ENCODE data around the gene RIPK3.
"Not testable (repeated sequence)": the region's sequence is repeated elsewhere in the genome, so short reads cannot be mapped to it uniquely, and the experiment has no call there.

The RIPK3 gene

GRCh38 chr14:24342889-24343288, 3.1 kb upstream of the RIPK3 start:
- no peak for DNase-seq

GRCh38 chr14:24340606-24341005, 815 bp upstream of the RIPK3 start:
- no peak for DNase-seq

- DNase-seq, result no peak
Observed at GRCh38 chr14:24338843-24339242, 948 bp downstream of the RIPK3 start.

GRCh38 chr14:24337824-24338175, 2.0 kb downstream of the RIPK3 start:
- DNase-seq, result no peak

GRCh38 chr14:24337144-24337823, 2.5 kb downstream of the RIPK3 start:
- no peak for DNase-seq

GRCh38 chr14:24335461-24336171, 4.2 kb downstream of the RIPK3 start:
- no peak for DNase-seq

GRCh38 chr14:24334431-24335291, 5.1 kb downstream of the RIPK3 start, which contains the start of gene ADCY4:
TSS of gene ADCY4 (minus strand) at chr14:24335071. CDS start at chr14:24334652, 419 bp downstream.
- DNase-seq, result no peak

GRCh38 chr14:24332268-24332993, 7.4 kb downstream of the RIPK3 start:
- peak; percentile 89 for DNase-seq

GRCh38 chr14:24331731-24332267, 8.0 kb downstream of the RIPK3 start:
- no peak for DNase-seq

- DNase-seq, result no peak
Observed at GRCh38 chr14:24330973-24331674, 8.7 kb downstream of the RIPK3 start.

GRCh38 chr14:24329736-24330135, 10.1 kb downstream of the RIPK3 start:
- DNase-seq, result no peak

- no peak for DNase-seq
Observed at GRCh38 chr14:24329073-24329663, 10.6 kb downstream of the RIPK3 start.

GRCh38 chr14:24327914-24328313, 11.9 kb downstream of the RIPK3 start:
- DNase-seq, result not testable (repeated sequence)

GRCh38 chr14:24327303-24327702, 12.5 kb downstream of the RIPK3 start:
- no peak for DNase-seq

GRCh38 chr14:24325963-24326362, 13.8 kb downstream of the RIPK3 start:
- no peak for DNase-seq

- DNase-seq, result no peak
Observed at GRCh38 chr14:24325041-24325530, 14.7 kb downstream of the RIPK3 start.

GRCh38 chr14:24324024-24324423, 15.8 kb downstream of the RIPK3 start:
- DNase-seq, result no peak

- no peak for DNase-seq
Observed at GRCh38 chr14:24323341-24323740, 16.4 kb downstream of the RIPK3 start.

GRCh38 chr14:24322672-24323071, 17.1 kb downstream of the RIPK3 start:
- DNase-seq, result no peak

- no peak for DNase-seq
Observed at GRCh38 chr14:24321212-24321975, 18.4 kb downstream of the RIPK3 start.

Measured in NCI-H2171 treated with DMSO at 0.1 percent for 48 hours (cell line).